Astrocyte of the cerebellum (primary cell): ENCODE data around the gene TP53RK.

Experiments
- DNase-seq: peaks from one replicate; pipeline ENCODE4 v3.0.0-alpha.2; 2011; ENCODE audit warnings: low read depth
- H3K4me3 ChIP-seq: 2 replicates; pipeline ENCODE4 v1.5.1; 2011; ENCODE audit warnings: mild to moderate bottlenecking, low read depth, low read length, moderate library complexity
- in situ Hi-C: cut with HindIII; loops from 2 replicates; pipeline ENCODE4 v1.10.0; 2017; ENCODE audit warnings: low sequenced_read_pairs
- TF ChIP-seq, protein P1 (sequence below): IDR thresholded peaks from 2 replicates; pipeline ENCODE4 v1.5.1; 2012; ENCODE audit warnings: low read length, low read depth, moderate library complexity, mild to moderate bottlenecking; ENCODE audit errors: missing control alignments

TP53RK gene

DNA sequence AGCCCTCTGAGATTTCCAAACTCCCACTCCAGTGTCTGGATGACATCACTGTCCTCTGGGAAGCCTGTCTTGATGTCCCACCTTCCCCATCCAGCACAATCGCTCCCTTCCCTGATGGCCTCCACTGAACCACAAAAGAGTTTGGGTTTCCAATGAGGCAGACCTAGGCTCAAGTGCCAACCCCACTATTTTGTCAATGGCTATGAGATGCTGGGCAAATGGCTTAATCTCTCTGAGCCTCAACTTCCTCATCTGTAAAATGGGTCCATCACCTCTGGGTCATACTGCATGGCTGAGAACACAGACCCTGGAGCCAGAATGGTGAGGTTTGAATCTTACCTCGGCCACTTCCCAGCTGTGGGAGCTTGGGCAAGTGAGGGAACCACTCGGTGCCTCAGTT lies 49.7 kb downstream of the TP53RK start:
- in situ Hi-C loops = no loop called here
- H3K4me3 ChIP-seq = no peak overlapping the region
- TF ChIP-seq, protein P1, sequence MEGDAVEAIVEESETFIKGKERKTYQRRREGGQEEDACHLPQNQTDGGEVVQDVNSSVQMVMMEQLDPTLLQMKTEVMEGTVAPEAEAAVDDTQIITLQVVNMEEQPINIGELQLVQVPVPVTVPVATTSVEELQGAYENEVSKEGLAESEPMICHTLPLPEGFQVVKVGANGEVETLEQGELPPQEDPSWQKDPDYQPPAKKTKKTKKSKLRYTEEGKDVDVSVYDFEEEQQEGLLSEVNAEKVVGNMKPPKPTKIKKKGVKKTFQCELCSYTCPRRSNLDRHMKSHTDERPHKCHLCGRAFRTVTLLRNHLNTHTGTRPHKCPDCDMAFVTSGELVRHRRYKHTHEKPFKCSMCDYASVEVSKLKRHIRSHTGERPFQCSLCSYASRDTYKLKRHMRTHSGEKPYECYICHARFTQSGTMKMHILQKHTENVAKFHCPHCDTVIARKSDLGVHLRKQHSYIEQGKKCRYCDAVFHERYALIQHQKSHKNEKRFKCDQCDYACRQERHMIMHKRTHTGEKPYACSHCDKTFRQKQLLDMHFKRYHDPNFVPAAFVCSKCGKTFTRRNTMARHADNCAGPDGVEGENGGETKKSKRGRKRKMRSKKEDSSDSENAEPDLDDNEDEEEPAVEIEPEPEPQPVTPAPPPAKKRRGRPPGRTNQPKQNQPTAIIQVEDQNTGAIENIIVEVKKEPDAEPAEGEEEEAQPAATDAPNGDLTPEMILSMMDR = no peak
- no peak for DNase-seq

DNA sequence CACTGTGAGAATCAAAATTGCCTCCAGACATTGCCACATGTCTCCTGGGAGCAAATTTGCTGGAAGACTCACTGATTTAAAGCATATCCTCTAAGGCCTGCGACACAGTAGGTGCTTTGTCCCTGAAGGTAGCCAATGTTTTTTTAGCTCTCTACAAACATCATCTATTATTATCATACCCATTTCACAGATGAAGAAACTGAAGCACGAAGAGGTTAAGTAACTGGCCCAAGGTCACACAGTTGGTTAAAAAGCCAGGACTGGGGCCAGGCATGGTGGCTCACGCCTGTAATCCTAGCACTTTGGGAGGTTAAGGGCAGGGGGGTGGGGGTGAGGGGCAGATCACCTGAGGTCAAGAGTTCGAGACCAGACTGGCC lies 50.4 kb downstream of the TP53RK start:
- TF ChIP-seq, protein P1 = no peak
- no peak overlapping the region for H3K4me3 ChIP-seq
- in situ Hi-C loops = no loop called here
- DNase-seq = no peak

DNA sequence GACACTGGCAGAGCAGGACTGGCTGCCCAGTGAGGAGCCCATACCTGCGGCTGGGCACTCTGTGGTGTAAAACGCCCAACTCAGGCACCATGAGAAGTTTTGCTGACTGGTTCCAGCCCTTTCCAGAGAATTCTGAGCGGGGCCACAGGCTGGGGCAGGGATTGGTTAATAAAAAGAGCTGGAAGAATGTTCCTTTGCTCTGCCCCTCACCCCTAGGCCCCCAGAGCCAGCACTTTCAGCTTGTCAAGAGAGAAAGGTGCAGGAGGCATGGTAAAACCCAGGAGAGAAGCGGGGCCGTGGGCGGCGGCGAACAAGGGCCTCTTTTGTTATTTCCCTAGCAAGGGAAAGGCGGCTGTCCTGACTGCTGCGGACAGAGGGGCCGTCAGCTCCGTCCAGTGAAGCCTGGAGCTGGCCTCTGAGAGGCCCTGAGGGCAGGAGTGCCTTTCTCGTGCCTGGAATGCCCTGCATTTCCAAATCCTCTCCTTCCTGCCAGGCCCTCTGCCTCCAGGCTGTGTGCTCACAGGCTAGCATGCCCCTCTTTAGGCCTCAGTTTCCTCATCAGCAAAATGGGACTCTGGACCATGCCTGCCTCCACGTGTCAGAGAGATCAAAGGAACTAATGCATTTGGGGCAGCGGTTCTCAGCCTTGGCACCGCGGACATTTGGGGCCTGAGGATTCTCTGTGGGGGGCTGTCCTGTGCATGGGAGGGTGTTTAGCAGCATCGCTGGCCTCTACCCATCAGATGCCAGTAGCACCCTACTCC lies 50.9 kb downstream of the TP53RK start:
- in situ Hi-C loops = no loop called here

DNA sequence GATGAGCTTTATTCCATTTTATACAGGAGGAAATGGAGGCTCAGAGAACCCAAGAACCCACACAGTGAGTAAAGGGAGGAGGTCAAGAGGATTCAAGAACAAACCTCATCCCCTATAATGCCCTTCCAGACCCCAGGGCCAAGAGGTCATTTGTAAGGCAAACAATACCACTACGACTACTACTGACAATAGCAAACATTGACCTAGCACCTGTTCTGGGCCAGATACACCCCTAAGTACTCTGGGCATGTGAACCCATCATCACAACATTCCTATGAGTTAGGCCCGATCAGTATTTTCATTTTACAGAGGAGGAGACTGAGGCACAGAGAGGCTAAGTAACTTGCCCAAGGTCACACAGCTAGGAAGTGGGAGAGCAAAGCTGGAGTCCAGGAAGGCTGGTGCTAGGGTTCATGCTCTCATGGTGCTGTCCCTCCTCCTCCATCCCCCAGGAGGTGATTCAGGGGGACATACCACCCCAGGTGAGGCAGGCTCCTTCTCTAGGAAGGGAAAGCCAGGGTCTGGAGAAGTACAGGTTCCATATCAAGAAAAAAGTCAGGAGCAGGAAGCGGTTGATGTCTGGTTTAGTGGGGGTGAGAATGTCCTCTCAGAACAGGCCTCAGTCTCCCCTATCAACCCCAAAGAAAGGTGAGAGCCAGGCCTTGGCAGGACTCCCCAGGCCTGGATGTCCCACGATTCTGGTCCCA lies 51.7 kb downstream of the TP53RK start:
- DNase-seq = no peak
- TF ChIP-seq, protein P1 = no peak
- in situ Hi-C loops = no loop called here
- H3K4me3 ChIP-seq = no peak overlapping the region

More for the DNA sequence above, 50.9 kb downstream of the TP53RK start:
- no peak for DNase-seq
- TF ChIP-seq, protein P1 = no peak
- H3K4me3 ChIP-seq = no peak overlapping the region

DNA sequence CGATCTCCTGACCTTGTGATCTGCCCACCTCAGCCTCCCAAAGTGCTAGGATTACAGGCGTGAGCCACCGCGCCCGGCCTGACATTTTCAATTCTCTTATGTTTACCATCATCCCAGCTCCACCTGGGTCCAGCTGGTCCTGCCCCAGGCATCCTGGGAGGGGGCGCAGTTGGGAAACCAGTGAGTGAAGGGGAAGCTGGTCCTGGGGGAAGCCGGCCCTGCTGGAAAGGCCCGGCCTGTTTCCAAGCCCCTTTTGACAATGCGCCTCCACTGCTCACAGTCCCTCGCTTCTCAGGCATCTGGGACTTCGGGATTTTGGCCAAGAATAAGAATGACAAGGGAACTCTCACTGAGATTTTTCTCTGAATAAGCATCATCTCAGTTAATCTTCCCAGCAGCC lies 52.2 kb downstream of the TP53RK start:
- no peak for DNase-seq
- in situ Hi-C loops = no loop called here
- no peak overlapping the region for H3K4me3 ChIP-seq
- TF ChIP-seq, protein P1 = no peak

DNA sequence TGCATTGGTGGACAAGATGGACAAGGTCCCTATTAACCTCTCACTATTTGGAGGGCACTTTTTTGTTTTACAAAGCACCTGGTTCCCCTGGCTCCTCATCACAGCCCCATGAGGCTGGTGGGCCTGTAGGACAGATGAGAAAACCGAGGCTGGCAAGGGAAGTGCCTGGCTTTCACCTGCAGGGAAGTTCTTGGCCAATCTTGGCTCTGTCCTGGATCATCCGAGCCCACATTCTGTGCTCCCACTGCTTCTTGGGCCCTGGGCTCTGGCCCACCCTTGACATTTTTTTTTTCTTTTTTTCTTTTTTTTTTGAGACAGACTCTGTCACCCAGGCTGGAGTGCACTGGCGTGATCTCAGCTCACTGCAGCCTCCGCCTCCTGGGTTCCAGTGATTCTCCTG lies 52.7 kb downstream of the TP53RK start:
- no peak for DNase-seq
- in situ Hi-C loops = no loop called here
- TF ChIP-seq, protein P1 = no peak
- no peak overlapping the region for H3K4me3 ChIP-seq
